Loucy (cell line): ENCODE measurements around the gene CYLD.

Source experiments
- CTCF ChIP-seq: fragments of 200-600 bp; sonication (generic); conservative IDR thresholded peaks from 2 replicates; pipeline ENCODE4 v1.5.1; 2014; ENCODE audit warnings: mild to moderate bottlenecking, antibody characterized with exemption, low read length
- EZH2phosphoT487 ChIP-seq: fragments of 200-600 bp; IDR thresholded peaks from 2 replicates; pipeline ENCODE4 v1.6.1; 2018; ENCODE audit warnings: antibody characterized with exemption, mild to moderate bottlenecking, moderate library complexity, borderline replicate concordance

- no peak for TF ChIP-seq CTCF
- TF ChIP-seq EZH2phosphoT487, result no peak
These were observed 44.5 kb upstream of the CYLD start for GRCh38 chr16:50697421-50697715.
